ENCODE measurements around the gene TCL1B.

DNA sequence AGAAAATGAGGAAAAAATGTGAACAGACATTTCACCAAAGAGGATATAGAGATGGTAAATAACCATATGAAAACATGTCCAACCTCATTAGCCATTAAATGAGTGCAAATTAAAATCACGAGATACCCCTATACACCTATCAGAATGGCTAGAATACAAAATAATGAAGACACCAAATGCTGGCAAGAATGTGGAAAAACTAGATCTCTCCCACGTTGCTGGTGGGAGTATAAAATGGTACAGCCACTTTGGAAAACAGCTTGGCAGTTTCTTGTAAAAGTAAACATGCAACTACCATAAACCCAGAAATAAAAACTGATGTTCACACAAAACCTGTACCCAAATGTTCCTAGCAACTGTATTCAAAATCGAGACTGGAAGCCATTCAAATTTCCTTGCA, 38.3 kb upstream of the TCL1B start:
- TF ChIP-seq POLR2AphosphoS5 (IDR thresholded peaks at IDR 0.05; ENCODE audit: low read depth, low read length) (no peak), SIN3A (IDR thresholded peaks at IDR 0.05; ENCODE audit: borderline replicate concordance, insufficient read depth, low read length) (no peak)
